Rectal smooth muscle tissue (tissue), 1 donor: ENCODE measurements around the gene ALOX15.
"Not testable (repeated sequence)": the region's sequence is repeated elsewhere in the genome, so short reads cannot be mapped to it uniquely, and the experiment has no call there.

Source experiments
- H3K27ac ChIP-seq: one replicate; pipeline ENCODE4 v1.7.0; 2013; ENCODE audit warnings: low read depth, low read length, inconsistent platforms
- H3K27me3 ChIP-seq: one replicate; pipeline ENCODE4 v1.7.0; 2013; ENCODE audit warnings: low read length; ENCODE audit not compliant: control insufficient read depth, insufficient read depth
- H3K36me3 ChIP-seq: one replicate; pipeline ENCODE4 v1.7.0; 2013; ENCODE audit warnings: low read length; ENCODE audit not compliant: control insufficient read depth, insufficient read depth
- H3K4me1 ChIP-seq: one replicate; pipeline ENCODE4 v1.7.0; 2013; ENCODE audit warnings: low read length; ENCODE audit not compliant: control insufficient read depth, insufficient read depth
- H3K4me3 ChIP-seq: one replicate; pipeline ENCODE4 v1.7.0; 2013; ENCODE audit warnings: low read length
- H3K9ac ChIP-seq: one replicate; pipeline ENCODE4 v1.7.0; 2013; ENCODE audit warnings: low read length

Gene ALOX15

DNA sequence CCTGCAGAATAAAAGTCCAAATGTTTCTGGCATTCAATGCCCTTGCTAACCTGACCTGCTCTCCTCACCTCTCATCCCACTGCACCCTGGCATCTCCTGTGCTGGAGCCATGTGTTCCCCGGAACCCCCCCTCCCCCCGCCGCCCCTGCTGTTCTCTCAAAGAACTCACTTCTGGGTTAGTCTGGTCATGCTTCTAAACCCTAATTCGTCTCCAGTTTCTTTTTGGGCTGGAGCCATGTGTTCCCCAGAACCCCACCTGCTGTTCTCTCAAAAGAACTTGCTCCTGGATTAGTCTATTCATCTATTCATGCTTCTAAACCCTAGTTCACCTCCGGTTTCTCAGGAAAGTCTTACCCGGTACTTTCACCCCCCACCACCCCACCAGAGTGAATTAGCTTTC, 808 bp upstream of the ALOX15 start:
- Histone ChIP-seq H3K4me3 (no peak overlapping the region), H3K27me3 (peaks cover 15% of the 10 kb centered on the region), H3K9ac (no peak overlapping the region), H3K4me1 (no peaks in the 10 kb centered on the region), H3K27ac (no peak overlapping the region), H3K36me3 (no peaks in the 10 kb centered on the region)

GRCh38 chr17:4640569-4641188, 799 bp downstream of the ALOX15 start:
- not testable (repeated sequence) for H3K36me3 ChIP-seq, H3K4me3 ChIP-seq, H3K27ac ChIP-seq, H3K9ac ChIP-seq, H3K4me1 ChIP-seq
- H3K27me3 ChIP-seq, result peaks cover 22% of the 10 kb centered on the region

- peaks cover 22% of the 10 kb centered on the region for H3K27me3 ChIP-seq
- not testable (repeated sequence) for H3K27ac ChIP-seq, H3K4me1 ChIP-seq, H3K9ac ChIP-seq, H3K36me3 ChIP-seq
- peak overlapping the region; percentile 32 for H3K4me3 ChIP-seq
Measured at GRCh38 chr17:4639301-4640059, 2.0 kb downstream of the ALOX15 start.

DNA sequence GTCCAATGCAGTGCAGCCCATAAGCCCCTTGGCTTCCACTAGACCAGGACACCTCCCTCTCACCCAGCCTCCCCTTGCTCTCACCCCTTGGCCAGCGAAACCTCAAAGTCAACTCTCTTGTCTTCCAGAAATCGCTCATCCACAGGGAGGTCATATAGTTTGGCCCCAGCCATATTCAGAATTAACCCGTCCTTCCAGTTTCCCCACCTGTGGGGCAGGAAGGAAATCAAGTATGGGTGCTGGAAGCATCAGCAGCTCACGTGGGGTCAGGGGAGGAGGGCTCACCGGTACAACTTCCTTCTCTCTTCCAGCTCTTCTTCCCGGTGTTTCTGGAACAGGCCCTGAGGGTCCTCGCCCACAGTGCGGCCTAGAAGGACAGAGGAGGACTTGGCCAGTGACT, 2.7 kb downstream of the ALOX15 start:
- H3K27ac ChIP-seq, H3K36me3 ChIP-seq, H3K9ac ChIP-seq, H3K4me1 ChIP-seq, H3K4me3 ChIP-seq: not testable (repeated sequence)
- peaks cover 22% of the 10 kb centered on the region for H3K27me3 ChIP-seq

DNA sequence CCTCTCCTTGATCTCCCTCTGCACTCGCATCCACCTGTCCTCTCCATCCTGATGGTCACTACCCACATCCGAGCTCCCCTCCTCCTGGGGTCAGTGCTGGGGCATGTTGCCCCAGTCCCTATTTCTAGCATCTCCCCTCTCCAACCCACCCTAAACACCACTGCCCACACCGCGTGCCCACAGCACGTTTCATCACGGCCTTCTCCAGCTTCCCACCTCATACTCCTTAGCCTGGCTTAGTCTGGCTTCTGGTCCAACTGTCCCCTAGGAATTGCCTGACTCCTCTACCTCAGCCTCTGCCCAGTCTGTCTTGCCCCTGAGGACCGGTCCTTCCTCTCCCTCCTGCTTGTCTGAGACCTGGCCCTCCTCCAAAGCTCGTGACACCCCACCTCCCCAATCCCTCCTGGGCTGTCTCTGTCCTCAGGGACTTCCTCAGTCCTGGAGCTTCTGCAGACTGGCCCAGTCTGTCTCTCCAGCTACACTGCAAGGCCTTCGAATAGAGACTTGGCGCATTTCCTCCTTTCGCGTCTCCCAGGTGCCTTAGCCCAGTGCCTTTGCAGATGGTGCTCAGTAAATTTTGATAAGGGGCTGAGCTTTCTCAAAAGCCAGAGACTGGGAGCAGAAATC, 4.9 kb downstream of the ALOX15 start:
- Histone ChIP-seq H3K36me3 (no peaks in the 10 kb centered on the region), H3K4me1 (no peaks in the 10 kb centered on the region), H3K4me3 (no peak overlapping the region), H3K27ac (no peak overlapping the region), H3K27me3 (peaks cover 17% of the 10 kb centered on the region), H3K9ac (no peak overlapping the region)

GRCh38 chr17:4635823-4636375, 5.6 kb downstream of the ALOX15 start:
- H3K27ac ChIP-seq, result no peak overlapping the region
- no peak overlapping the region for H3K9ac ChIP-seq
- no peaks in the 10 kb centered on the region for H3K36me3 ChIP-seq
- no peak overlapping the region for H3K4me3 ChIP-seq
- peaks cover 14% of the 10 kb centered on the region for H3K27me3 ChIP-seq
- no peaks in the 10 kb centered on the region for H3K4me1 ChIP-seq

DNA sequence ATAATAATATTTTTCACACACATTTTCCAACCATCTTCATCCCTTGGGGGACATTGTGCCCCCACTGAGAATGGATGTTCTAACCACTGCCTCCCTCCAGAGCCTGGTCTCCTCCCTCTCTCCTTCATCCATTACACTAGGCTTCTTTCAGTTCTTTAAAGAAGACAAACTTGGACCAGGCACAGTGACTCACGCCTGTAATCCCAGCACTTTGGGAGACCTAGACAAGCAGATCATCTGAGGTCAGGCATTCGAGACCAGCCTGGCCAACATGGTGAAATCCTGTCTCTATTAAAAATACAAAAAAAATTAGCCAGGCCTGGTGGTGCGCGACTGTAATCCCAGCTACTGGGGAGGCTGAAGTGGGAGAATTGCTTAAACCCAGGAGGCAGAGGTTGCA, 6.5 kb downstream of the ALOX15 start:
- Histone ChIP-seq H3K9ac (no peak overlapping the region), H3K27ac (no peak overlapping the region), H3K27me3 (peaks cover 14% of the 10 kb centered on the region), H3K4me1 (no peaks in the 10 kb centered on the region), H3K36me3 (no peaks in the 10 kb centered on the region), H3K4me3 (no peak overlapping the region)

DNA sequence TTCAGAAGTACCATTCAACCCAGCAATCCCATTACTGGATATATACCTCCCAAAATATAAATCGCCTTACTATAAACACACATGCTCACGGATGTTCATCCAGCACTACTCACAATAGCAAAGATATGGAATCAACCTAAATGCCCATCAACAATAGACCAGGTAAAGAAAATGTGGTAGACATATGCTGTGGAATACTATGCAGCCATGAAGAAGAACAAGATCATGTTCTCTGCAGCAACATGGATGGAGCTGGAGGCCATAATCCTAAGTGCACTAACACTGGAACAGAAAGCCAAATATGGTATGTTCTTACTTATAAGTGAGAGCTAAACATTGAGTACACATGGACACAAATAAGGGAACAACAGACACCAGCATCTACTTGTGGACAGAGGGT, 7.8 kb downstream of the ALOX15 start:
- no peak overlapping the region for H3K27ac ChIP-seq
- H3K4me1 ChIP-seq, result no peaks in the 10 kb centered on the region
- H3K27me3 ChIP-seq, result peaks cover 10% of the 10 kb centered on the region
- no peak overlapping the region for H3K4me3 ChIP-seq
- H3K9ac ChIP-seq, result no peak overlapping the region
- H3K36me3 ChIP-seq, result no peaks in the 10 kb centered on the region

GRCh38 chr17:4632581-4632920, 8.9 kb downstream of the ALOX15 start:
- Histone ChIP-seq H3K36me3 (no peaks in the 10 kb centered on the region), H3K9ac (no peak overlapping the region), H3K27me3 (peaks cover 7% of the 10 kb centered on the region), H3K4me1 (no peaks in the 10 kb centered on the region), H3K27ac (no peak overlapping the region), H3K4me3 (no peak overlapping the region)

- H3K4me3 ChIP-seq, result no peak overlapping the region
- no peaks in the 10 kb centered on the region for H3K4me1 ChIP-seq
- H3K9ac ChIP-seq, result no peak overlapping the region
- H3K36me3 ChIP-seq, result no peaks in the 10 kb centered on the region
- H3K27me3 ChIP-seq, result peaks cover 7% of the 10 kb centered on the region
- no peak overlapping the region for H3K27ac ChIP-seq
Measured at GRCh38 chr17:4631836-4632580, 9.5 kb downstream of the ALOX15 start.

GRCh38 chr17:4631431-4631830, 10.0 kb downstream of the ALOX15 start:
- Histone ChIP-seq H3K27ac (no peak overlapping the region), H3K36me3 (no peaks in the 10 kb centered on the region), H3K9ac (no peak overlapping the region), H3K4me1 (no peaks in the 10 kb centered on the region), H3K4me3 (no peak overlapping the region), H3K27me3 (peaks cover 4% of the 10 kb centered on the region)

DNA sequence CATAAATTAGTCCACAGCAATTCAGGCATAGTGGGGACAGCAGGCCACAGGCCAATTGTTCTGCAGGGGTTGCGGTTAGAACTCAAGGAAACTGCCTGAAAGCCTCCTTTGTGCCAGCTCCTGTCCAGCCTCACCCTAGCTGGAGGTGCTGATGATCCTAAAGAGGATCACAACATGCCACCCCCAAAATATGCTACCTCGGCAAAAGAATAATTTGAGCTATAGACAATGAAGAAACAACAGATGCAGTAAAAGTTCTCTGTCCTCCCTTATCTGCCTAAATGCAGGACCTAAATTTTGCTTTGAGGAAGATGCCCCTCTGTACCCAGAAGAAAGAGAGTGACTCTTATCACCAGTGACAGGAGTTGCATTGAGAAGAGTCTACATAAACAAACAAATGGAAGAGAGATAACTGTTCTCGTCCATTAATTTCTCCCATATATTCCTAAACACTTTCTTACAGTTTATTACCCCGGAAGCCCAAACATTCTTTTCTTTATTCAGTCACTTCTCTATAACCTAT, 14.7 kb downstream of the ALOX15 start:
- peaks cover 3% of the 10 kb centered on the region for H3K4me1 ChIP-seq
- no peak overlapping the region for H3K9ac ChIP-seq
- no peaks in the 10 kb centered on the region for H3K27me3 ChIP-seq
- H3K4me3 ChIP-seq, result no peak overlapping the region
- H3K27ac ChIP-seq, result no peak overlapping the region
- H3K36me3 ChIP-seq, result no peaks in the 10 kb centered on the region
